Tibial nerve (tissue), 4 donors: ENCODE results near the gene PLEKHM1. TPM values are rescaled to one million over a fixed set of nuclear protein-coding genes. Genes with fewer than 3 reads are reported as not detected.

Experiments used
- DNase-seq, 2 donors: peaks; one replicate each; pipeline ENCODE4 v3.0.0-alpha.2; 2019; ENCODE audit warnings: low spot score in 2 of 2
- H3K27ac ChIP-seq, 4 donors: fragments of 200-600 bp; sonication (generic) in 3 of 4; one replicate each; pipeline ENCODE4 v1.5.1; 2017 to 2019; ENCODE audit warnings: mild to moderate bottlenecking in 1 of 4
- H3K27me3 ChIP-seq, 2 donors: fragments of 200-600 bp; sonication (generic) in 1 of 2; one replicate each; pipeline versions ENCODE4 v1.5.1 to v1.6.0; 2017 to 2019
- H3K36me3 ChIP-seq, 3 donors: fragments of 200-600 bp; sonication (generic); one replicate each; pipeline ENCODE4 v1.5.1; 2018 to 2019
- H3K4me1 ChIP-seq, 4 donors: fragments of 200-600 bp; sonication (generic) in 3 of 4; one replicate each; pipeline ENCODE4 v1.5.1; 2017 to 2019
- H3K4me3 ChIP-seq, 4 donors: fragments of 200-600 bp; sonication (generic) in 3 of 4; one replicate each; pipeline ENCODE4 v1.5.1; 2017 to 2019; ENCODE audit warnings: mild to moderate bottlenecking in 1 of 4, moderate library complexity in 1 of 4
- H3K9me3 ChIP-seq, 4 donors: fragments of 200-600 bp; sonication (generic) in 3 of 4; one replicate each; pipeline ENCODE4 v1.5.1; 2017 to 2019
- EP300 ChIP-seq, 2 donors: sonication (generic); formaldehyde crosslinking; IDR thresholded peaks; one replicate each; pipeline ENCODE4 v1.6.1; 2017; ENCODE audit warnings: antibody characterized with exemption in 2 of 2, mild to moderate bottlenecking in 1 of 2
- POLR2A ChIP-seq, 2 donors: fragments of 450-650 bp; IDR thresholded peaks; one replicate each; pipeline ENCODE4 v1.6.1; 2017; ENCODE audit warnings: antibody characterized with exemption in 2 of 2, mild to moderate bottlenecking in 2 of 2, moderate library complexity in 2 of 2
- WGBS, 2 donors: methylation state at CpG; one replicate each; pipeline ENCODE4 v1.1.5; 2018; 5-methylcytosine and 5-hydroxymethylcytosine counted together
- total RNA-seq, 4 donors: library from RNA; depleted of rRNA; stranded (reverse); fragments of >200 nt; gene quantifications; one replicate each; pipeline ENCODE4 v1.1.0, GENCODE V29; 2016
- TF ChIP-seq, protein P1 (sequence below), 5 experiments: fragments of 200-600 bp in 3 of 5; fragments of 450-650 bp in 2 of 5; sonication (generic) in 3 of 5; IDR thresholded peaks; one replicate each; pipeline ENCODE4 v1.5.1; 2016 to 2019; ENCODE audit warnings: antibody characterized with exemption in 5 of 5, mild to moderate bottlenecking in 3 of 5, moderate library complexity in 2 of 5

PLEKHM1 gene
- total RNA-seq, 4 donors from 2014 or later = 36.7 to 75.7 (median 67.3) TPM

DNA sequence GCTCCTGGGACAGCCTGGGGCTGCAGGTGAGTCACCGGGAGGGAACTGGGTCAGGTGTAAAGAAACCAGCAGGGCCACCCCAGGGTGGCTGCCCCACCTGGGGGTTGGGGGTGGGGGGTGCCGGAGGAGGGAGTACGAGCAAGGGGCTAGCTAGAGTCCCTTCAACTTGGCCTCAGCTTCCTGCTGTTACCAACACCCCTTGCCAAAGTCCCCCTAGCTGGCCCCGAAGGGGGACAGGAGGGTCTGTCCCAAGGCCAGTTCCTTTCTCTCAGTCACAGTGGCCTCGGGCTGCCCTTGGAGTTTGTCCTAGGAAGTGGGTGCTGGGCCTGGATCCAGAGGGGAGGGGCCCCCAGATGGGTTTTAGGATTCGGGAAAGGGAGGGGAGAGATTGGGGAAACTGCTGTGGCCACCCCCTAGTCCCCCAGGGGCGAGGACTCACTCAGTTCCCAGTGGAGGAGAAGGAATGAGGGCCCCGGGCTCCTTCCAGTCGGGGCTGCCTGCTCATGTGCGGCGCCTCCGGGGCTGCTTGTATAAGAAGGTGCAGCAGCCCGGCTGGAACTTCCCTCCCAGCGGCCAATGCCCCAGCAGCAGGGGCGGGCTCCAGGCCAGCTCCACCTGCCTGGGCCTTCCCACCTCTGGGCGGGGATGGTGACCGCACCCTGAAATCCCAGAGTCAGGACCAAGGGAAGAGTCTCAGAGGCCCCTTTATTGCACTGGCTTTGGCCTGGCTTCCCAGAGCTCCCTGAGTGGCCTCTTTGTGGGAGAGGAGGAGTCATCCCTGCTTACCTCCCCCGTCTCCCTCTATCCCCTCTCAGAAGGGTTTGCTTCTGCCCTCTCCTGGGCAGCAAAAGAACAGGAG, 65.2 kb downstream of the PLEKHM1 start:
- DNase-seq = no peak
- TF ChIP-seq POLR2A (IDR thresholded peaks at IDR 0.05) (no peak), EP300 (IDR thresholded peaks at IDR 0.05) (no peak)
- TF ChIP-seq, protein P1, sequence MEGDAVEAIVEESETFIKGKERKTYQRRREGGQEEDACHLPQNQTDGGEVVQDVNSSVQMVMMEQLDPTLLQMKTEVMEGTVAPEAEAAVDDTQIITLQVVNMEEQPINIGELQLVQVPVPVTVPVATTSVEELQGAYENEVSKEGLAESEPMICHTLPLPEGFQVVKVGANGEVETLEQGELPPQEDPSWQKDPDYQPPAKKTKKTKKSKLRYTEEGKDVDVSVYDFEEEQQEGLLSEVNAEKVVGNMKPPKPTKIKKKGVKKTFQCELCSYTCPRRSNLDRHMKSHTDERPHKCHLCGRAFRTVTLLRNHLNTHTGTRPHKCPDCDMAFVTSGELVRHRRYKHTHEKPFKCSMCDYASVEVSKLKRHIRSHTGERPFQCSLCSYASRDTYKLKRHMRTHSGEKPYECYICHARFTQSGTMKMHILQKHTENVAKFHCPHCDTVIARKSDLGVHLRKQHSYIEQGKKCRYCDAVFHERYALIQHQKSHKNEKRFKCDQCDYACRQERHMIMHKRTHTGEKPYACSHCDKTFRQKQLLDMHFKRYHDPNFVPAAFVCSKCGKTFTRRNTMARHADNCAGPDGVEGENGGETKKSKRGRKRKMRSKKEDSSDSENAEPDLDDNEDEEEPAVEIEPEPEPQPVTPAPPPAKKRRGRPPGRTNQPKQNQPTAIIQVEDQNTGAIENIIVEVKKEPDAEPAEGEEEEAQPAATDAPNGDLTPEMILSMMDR (IDR thresholded peaks at IDR 0.05) = no peak
- Histone ChIP-seq H3K4me3 (peak overlapping the region in 1 of 4 donors; percentile 21), H3K4me1 (peaks cover 0 to 26% (median 4%) of the 10 kb centered on the region in 4 donors), H3K9me3 (no peaks in the 10 kb centered on the region), H3K27me3 (peaks cover 0 to 20% of the 10 kb centered on the region in 2 donors), H3K27ac (peak overlapping the region in 1 of 4 donors; percentile 77), H3K36me3 (no peaks in the 10 kb centered on the region)
- 45 to 53% methylated on average over 15 to 17 of the region's 18 CpGs for WGBS, 2 donors

DNA sequence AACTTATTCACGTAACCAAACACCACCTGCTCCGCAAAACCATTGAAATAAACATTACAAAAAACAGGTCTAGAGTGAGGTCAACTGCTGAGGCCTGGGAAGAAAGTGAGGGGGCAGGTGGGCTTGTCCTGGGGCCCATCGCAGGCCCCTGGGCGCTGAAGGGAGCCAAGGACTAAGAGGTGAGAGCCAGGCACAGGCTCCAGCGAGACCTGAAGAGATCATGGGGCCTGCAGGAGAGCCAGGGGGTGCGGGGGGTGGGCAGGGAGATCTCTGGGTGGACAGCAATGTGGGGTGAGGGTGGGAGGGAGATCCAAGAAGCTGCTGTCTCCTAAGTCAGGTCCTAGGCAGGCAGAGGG, 65.8 kb downstream of the PLEKHM1 start:
- Histone ChIP-seq H3K9me3 (no peaks in the 10 kb centered on the region), H3K4me3 (peak overlapping the region in 1 of 4 donors; percentile 21), H3K27me3 (peaks cover 0 to 15% of the 10 kb centered on the region in 2 donors), H3K27ac (peak overlapping the region in 1 of 4 donors; percentile 77), H3K4me1 (peaks cover 0 to 21% (median 4%) of the 10 kb centered on the region in 4 donors), H3K36me3 (no peaks in the 10 kb centered on the region)
- WGBS, 2 donors = 84 to 92% methylated on average over 6 of the region's 6 CpGs
- DNase-seq = no peak
- TF ChIP-seq POLR2A (IDR thresholded peaks at IDR 0.05) (no peak), EP300 (IDR thresholded peaks at IDR 0.05) (no peak)
- TF ChIP-seq, protein P1 (IDR thresholded peaks at IDR 0.05) = no peak

DNA sequence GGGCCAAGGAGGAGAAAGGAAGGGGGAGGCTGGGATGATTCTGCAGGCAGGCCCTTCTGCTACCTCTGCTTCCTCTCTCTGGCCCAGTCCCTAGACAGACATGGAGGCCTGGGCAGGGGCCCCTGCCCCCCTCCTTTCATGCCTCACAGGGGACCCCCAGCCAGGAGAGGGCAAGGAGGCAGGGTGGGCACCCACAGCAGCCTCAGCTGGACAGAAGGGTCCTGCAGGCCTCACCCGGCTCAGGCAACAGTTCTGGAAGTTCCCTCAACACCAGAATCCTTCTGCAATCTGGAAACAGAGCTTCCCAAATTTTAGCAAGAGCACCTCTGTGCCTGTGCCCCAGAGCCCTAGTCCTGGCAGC, 66.6 kb downstream of the PLEKHM1 start:
- WGBS, 2 donors = 86 to 100% methylated on average over 1 of the region's 1 CpG

DNA sequence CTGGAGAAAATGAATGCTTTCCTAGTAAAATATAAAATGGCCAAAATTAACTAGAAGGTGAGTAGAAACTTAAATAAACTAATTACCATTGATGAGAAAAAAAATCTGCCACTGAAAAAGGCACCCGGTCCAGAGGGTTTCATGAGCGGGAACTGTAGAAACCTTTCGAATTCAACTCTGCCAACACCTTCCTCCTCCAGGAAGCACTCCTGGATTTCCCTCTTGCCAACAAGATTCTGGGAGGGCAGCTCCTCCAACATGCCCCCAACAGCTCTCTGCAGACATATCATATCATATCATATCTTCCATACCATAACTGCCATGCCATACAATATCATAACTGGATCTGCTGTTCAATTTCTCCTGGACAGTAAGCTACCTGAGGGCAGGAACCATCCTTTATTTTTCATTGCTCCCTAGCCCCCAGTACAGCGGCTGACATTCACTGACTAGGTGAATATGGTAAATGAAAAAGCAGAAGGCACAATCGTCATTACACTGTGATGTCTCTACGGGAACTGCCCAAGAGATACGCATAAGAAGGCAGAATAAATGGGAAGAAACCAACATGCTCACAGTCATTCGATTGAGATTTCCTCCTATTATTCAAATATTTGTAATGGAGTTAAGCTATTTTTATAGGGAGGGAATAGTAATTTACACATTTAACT, 67.1 kb downstream of the PLEKHM1 start:
- no peaks in the 10 kb centered on the region for H3K9me3 ChIP-seq
- no peak overlapping the region for H3K27ac ChIP-seq
- H3K27me3 ChIP-seq = peaks cover 0 to 3% of the 10 kb centered on the region in 2 donors
- DNase-seq = no peak
- H3K4me1 ChIP-seq = peaks cover 0 to 8% (median 3%) of the 10 kb centered on the region in 4 donors
- WGBS, 2 donors = 71 to 93% methylated on average over 8 of the region's 8 CpGs
- no peak overlapping the region for H3K4me3 ChIP-seq
- TF ChIP-seq EP300 (IDR thresholded peaks at IDR 0.05) = no peak
- TF ChIP-seq, protein P1 (IDR thresholded peaks at IDR 0.05) = no peak
- no peak for TF ChIP-seq POLR2A (IDR thresholded peaks at IDR 0.05)
- H3K36me3 ChIP-seq = no peaks in the 10 kb centered on the region

More for the DNA sequence above, 66.6 kb downstream of the PLEKHM1 start:
- Histone ChIP-seq H3K4me3 (no peak overlapping the region), H3K27ac (peak overlapping the region in 1 of 4 donors; percentile 77), H3K4me1 (peaks cover 0 to 13% (median 3%) of the 10 kb centered on the region in 4 donors), H3K9me3 (no peaks in the 10 kb centered on the region), H3K27me3 (peaks cover 0 to 9% of the 10 kb centered on the region in 2 donors), H3K36me3 (no peaks in the 10 kb centered on the region)
- no peak for DNase-seq
- no peak for TF ChIP-seq POLR2A (IDR thresholded peaks at IDR 0.05)

DNA sequence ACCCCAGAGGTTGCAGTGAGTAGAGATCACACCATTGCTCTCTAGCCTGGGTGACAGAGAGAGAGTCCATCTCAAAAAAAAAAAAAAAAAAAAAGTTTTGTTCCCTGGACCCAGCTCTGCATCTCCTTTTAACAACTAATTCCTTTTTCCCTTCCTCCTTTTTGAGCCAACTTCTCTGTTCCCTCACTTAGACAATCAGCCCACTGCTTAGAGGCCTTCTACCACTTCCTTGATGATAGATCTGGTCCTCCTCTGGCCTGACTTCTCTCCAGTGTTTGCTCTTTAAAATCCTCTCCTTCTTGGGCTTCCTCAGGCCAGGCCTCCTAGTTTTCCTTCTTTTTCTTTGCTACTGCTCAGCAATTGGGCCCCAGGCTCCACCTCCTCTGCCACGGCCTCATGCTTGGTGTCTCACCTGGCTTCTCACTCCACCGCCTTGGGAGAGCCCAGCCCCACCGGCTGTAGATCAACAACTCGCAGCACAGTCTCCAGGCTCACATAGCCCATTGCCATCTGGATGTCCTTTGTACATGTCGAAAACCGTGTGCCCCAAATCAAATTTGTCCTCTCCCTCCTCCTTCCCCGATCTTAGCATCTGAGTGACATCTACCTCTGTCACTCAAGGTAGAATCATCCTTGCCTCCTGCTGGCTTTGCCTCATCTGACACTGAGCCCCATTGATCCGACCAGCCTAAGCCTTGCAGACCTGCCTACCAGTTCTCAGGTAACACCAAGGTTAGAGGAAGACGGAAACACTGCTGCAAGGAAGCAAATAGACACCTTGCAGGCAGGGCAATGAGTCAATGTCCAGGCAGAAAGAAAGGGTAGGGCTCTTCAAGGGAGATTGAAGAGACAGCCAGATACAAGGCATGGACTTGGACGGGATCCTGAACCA, 75.3 kb downstream of the PLEKHM1 start:
- Histone ChIP-seq H3K4me3 (no peak overlapping the region), H3K9me3 (no peaks in the 10 kb centered on the region), H3K36me3 (no peaks in the 10 kb centered on the region), H3K27me3 (no peaks in the 10 kb centered on the region), H3K27ac (peak overlapping the region in 1 of 4 donors; percentile 62), H3K4me1 (peaks cover 0 to 20% (median 9%) of the 10 kb centered on the region in 4 donors)
- no peak for TF ChIP-seq EP300 (IDR thresholded peaks at IDR 0.05)
- TF ChIP-seq, protein P1 (IDR thresholded peaks at IDR 0.05) = no peak
- TF ChIP-seq POLR2A (IDR thresholded peaks at IDR 0.05) = no peak
- no peak for DNase-seq
- WGBS, 2 donors = 81 to 84% methylated on average over 10 of the region's 10 CpGs
